Tibial artery (tissue), 4 donors: ENCODE data around the gene HAAO.
"Not testable (repeated sequence)": the region's sequence is repeated elsewhere in the genome, so short reads cannot be mapped to it uniquely, and the experiment has no call there.

ENCODE experiments used
- DNase-seq, 2 donors: peaks; one replicate each; pipeline ENCODE4 v3.0.0-alpha.2; 2019
- H3K27ac ChIP-seq, 2 donors: fragments of 200-600 bp; sonication (generic) in 1 of 2; 1 replicate in 1 of 2; 2 replicates in 1 of 2; pipeline ENCODE4 v1.5.1; 2018 to 2019; ENCODE audit warnings: mild to moderate bottlenecking in 1 of 2
- H3K27me3 ChIP-seq, 2 donors: fragments of 200-600 bp; sonication (generic) in 1 of 2; one replicate each; pipeline versions ENCODE4 v1.5.1 to v1.6.0; 2016 to 2019
- H3K36me3 ChIP-seq, 3 donors: fragments of 200-600 bp; sonication (generic) in 2 of 3; one replicate each; pipeline ENCODE4 v1.5.1; 2016 to 2019; ENCODE audit warnings: mild to moderate bottlenecking in 2 of 3
- H3K4me1 ChIP-seq, 4 donors: fragments of 200-600 bp; sonication (generic) in 2 of 4; 1 replicate in 3 of 4; 2 replicates in 1 of 4; pipeline ENCODE4 v1.5.1; 2016 to 2019
- H3K4me3 ChIP-seq, 2 donors: fragments of 200-600 bp; sonication (generic) in 1 of 2; 1 replicate in 1 of 2; 2 replicates in 1 of 2; pipeline ENCODE4 v1.5.1; 2018 to 2019; ENCODE audit warnings: mild to moderate bottlenecking in 2 of 2
- H3K9me3 ChIP-seq, 3 donors: fragments of 200-600 bp; sonication (generic) in 1 of 3; one replicate each; pipeline ENCODE4 v1.5.1; 2016 to 2019
- CTCF ChIP-seq, 2 experiments: fragments of 200-600 bp in 1 of 2; fragments of 450-650 bp in 1 of 2; IDR thresholded peaks; one replicate each; pipeline ENCODE4 v1.5.1; 2017 to 2019; ENCODE audit warnings: antibody characterized with exemption in 2 of 2, mild to moderate bottlenecking in 1 of 2, moderate library complexity in 1 of 2
- intact Hi-C: fragments of 100-400 bp; cut with DNase I; formaldehyde crosslinking; loops from one replicate; pipeline ENCODE4 v1.15.0; 2023; ENCODE audit warnings: low total_unique reads

HAAO gene

GRCh38 chr2:42733852-42734251, 58.5 kb downstream of the HAAO start:
- Histone ChIP-seq H3K4me1 (no peaks in the 10 kb centered on the region), H3K4me3 (no peak overlapping the region), H3K36me3 (peaks cover 17 to 29% (median 22%) of the 10 kb centered on the region in 3 donors), H3K9me3 (peaks cover 0 to 10% (median 0%) of the 10 kb centered on the region in 3 donors), H3K27me3 (no peaks in the 10 kb centered on the region), H3K27ac (no peak overlapping the region)
- no peak for TF ChIP-seq CTCF (IDR thresholded peaks at IDR 0.05)
- DNase-seq, result no peak
- intact Hi-C loops, result no loop called here

GRCh38 chr2:42731316-42731715, 61.1 kb downstream of the HAAO start:
- H3K4me3 ChIP-seq, H3K27me3 ChIP-seq, DNase-seq, H3K4me1 ChIP-seq, H3K27ac ChIP-seq, intact Hi-C loops: not testable (repeated sequence)
- Histone ChIP-seq H3K36me3 (peaks cover 10 to 20% (median 17%) of the 10 kb centered on the region in 3 donors), H3K9me3 (peaks cover 0 to 10% (median 0%) of the 10 kb centered on the region in 3 donors)

GRCh38 chr2:42726680-42727079, 65.7 kb downstream of the HAAO start:
- Histone ChIP-seq H3K4me1 (no peaks in the 10 kb centered on the region), H3K27ac (no peak overlapping the region), H3K36me3 (peaks cover 0 to 7% (median 5%) of the 10 kb centered on the region in 3 donors), H3K9me3 (peaks cover 0 to 10% (median 0%) of the 10 kb centered on the region in 3 donors), H3K27me3 (no peaks in the 10 kb centered on the region), H3K4me3 (no peak overlapping the region)
- no peak for DNase-seq
- intact Hi-C loops, result no loop called here
- no peak for TF ChIP-seq CTCF (IDR thresholded peaks at IDR 0.05)

- DNase-seq, result peak in 1 of 2 donors; percentile 34
- Histone ChIP-seq H3K27me3 (no peaks in the 10 kb centered on the region), H3K27ac (no peak overlapping the region), H3K36me3 (peaks cover 0 to 7% (median 5%) of the 10 kb centered on the region in 3 donors), H3K4me1 (no peaks in the 10 kb centered on the region), H3K4me3 (no peak overlapping the region), H3K9me3 (peaks cover 0 to 10% (median 0%) of the 10 kb centered on the region in 3 donors)
- intact Hi-C loops, result no loop called here
- no peak for TF ChIP-seq CTCF (IDR thresholded peaks at IDR 0.05)
Measured at GRCh38 chr2:42725657-42726056, 66.7 kb downstream of the HAAO start.

- no peak for TF ChIP-seq CTCF (IDR thresholded peaks at IDR 0.05)
- peaks cover 0 to 7% (median 5%) of the 10 kb centered on the region in 3 donors for H3K36me3 ChIP-seq
- H3K4me3 ChIP-seq, result no peak overlapping the region
- H3K27me3 ChIP-seq, result no peaks in the 10 kb centered on the region
- intact Hi-C loops, result no loop called here
- H3K4me1 ChIP-seq, result no peaks in the 10 kb centered on the region
- no peak for DNase-seq
- H3K9me3 ChIP-seq, result peaks cover 0 to 8% (median 0%) of the 10 kb centered on the region in 3 donors
- H3K27ac ChIP-seq, result no peak overlapping the region
Measured at GRCh38 chr2:42724886-42725285, 67.5 kb downstream of the HAAO start.

- Histone ChIP-seq H3K36me3 (peaks cover 0 to 7% (median 5%) of the 10 kb centered on the region in 3 donors), H3K27ac (no peak overlapping the region), H3K4me1 (no peaks in the 10 kb centered on the region), H3K9me3 (no peaks in the 10 kb centered on the region), H3K4me3 (no peak overlapping the region), H3K27me3 (no peaks in the 10 kb centered on the region)
- TF ChIP-seq CTCF (IDR thresholded peaks at IDR 0.05), result no peak
- no peak for DNase-seq
- intact Hi-C loops, result no loop called here
Measured at GRCh38 chr2:42723465-42723864, 68.9 kb downstream of the HAAO start.
